ENCODE data around the gene SETD3. TPM values are rescaled to one million over a fixed set of nuclear protein-coding genes. Genes with fewer than 3 reads are reported as not detected.

Gene SETD3
- total and polyA plus RNA-seq, 8 donors: 24.1 to 119 (median 41.2) TPM

DNA sequence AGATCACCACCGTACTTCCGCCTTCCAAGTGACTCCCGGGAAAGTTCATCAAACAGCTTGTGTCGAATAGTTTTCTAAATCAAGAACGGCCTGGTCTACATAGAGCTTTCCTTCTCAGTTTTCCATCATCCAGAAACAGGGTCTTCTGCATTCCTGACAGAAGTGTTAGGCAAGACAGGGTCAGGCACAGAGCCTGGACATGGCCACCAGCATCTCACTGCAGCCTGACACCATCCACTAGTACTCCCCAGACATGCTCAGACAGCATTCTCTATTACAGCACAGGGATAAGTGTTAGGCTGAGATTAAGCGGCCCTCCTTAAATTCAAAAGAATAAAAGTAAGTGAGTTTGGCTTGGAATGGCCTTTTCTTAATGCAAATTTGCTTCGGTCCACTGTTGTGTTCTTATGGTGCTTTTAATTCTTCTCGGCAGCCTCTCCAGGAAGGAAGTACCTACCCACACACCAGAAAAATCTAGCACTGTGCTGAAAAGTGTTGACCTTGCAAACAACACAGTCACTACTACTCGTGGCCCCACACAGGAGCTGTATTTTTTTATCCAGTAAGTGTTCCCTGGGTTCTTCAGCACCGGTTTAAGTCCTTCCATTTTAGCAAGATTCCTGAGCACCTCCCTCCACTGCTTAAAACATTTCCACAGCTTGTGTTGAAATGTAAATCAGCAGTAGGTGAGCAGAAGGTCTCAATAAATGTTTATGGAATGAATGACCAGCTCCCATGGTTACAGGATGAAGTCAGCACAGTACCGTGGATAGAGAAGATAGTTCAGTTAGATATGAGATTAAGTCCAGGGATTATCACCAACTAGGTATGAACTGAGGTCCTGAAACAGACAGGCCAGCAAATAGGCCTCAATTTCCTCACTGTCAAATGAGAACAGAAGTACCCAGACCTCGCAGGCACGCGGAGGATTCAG lies 44.1 kb downstream of the SETD3 start:
- no peak overlapping the region for H3K27ac ChIP-seq
- TF ChIP-seq POLR2AphosphoS5 (IDR thresholded peaks at IDR 0.05): no peak
- WGBS, 5 donors: 76 to 80% (median 78%) methylated on average over 14 of the region's 14 CpGs

GRCh38 chr14:99435327-99435726 lies 45.3 kb downstream of the SETD3 start:
- no peak for DNase-seq

More for the DNA sequence above, 44.1 kb downstream of the SETD3 start:
- Histone ChIP-seq H3K4me3 (no peak overlapping the region), H3K9me3 (no peaks in the 10 kb centered on the region), H3K4me1 (peaks cover 0 to 32% (median 10%) of the 10 kb centered on the region in 4 donors), H3K36me3 (peaks cover 0 to 75% (median 66%) of the 10 kb centered on the region in 4 donors), H3K27me3 (no peaks in the 10 kb centered on the region)
- intact Hi-C loops (cut with DNase I; ENCODE audit: low total_unique reads): no loop called here
- peak in 1 of 2 donors; percentile 33 for DNase-seq

GRCh38 chr14:99432485-99432884 lies 48.2 kb downstream of the SETD3 start:
- DNase-seq: no peak
- peaks cover 0 to 50% (median 18%) of the 10 kb centered on the region in 4 donors for H3K4me1 ChIP-seq
- intact Hi-C loops (cut with DNase I; ENCODE audit: low total_unique reads): no loop called here
- H3K36me3 ChIP-seq: peaks cover 0 to 61% (median 56%) of the 10 kb centered on the region in 4 donors
- H3K27me3 ChIP-seq: no peaks in the 10 kb centered on the region
- no peak for TF ChIP-seq POLR2AphosphoS5 (IDR thresholded peaks at IDR 0.05)
- no peak for TF ChIP-seq EP300 (IDR thresholded peaks at IDR 0.05)
- no peak for TF ChIP-seq POLR2A (IDR thresholded peaks at IDR 0.05)
- TF ChIP-seq, protein P1, sequence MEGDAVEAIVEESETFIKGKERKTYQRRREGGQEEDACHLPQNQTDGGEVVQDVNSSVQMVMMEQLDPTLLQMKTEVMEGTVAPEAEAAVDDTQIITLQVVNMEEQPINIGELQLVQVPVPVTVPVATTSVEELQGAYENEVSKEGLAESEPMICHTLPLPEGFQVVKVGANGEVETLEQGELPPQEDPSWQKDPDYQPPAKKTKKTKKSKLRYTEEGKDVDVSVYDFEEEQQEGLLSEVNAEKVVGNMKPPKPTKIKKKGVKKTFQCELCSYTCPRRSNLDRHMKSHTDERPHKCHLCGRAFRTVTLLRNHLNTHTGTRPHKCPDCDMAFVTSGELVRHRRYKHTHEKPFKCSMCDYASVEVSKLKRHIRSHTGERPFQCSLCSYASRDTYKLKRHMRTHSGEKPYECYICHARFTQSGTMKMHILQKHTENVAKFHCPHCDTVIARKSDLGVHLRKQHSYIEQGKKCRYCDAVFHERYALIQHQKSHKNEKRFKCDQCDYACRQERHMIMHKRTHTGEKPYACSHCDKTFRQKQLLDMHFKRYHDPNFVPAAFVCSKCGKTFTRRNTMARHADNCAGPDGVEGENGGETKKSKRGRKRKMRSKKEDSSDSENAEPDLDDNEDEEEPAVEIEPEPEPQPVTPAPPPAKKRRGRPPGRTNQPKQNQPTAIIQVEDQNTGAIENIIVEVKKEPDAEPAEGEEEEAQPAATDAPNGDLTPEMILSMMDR (IDR thresholded peaks at IDR 0.05): no peak
- WGBS, 5 donors: 72 to 95% (median 82%) methylated on average over 1 of the region's 1 CpG
- no peak overlapping the region for H3K27ac ChIP-seq
- no peak overlapping the region for H3K4me3 ChIP-seq
- peaks cover 0 to 6% (median 0%) of the 10 kb centered on the region in 4 donors for H3K9me3 ChIP-seq

More at GRCh38 chr14:99435327-99435726, 45.3 kb downstream of the SETD3 start:
- no peaks in the 10 kb centered on the region for H3K27me3 ChIP-seq
- H3K36me3 ChIP-seq: peaks cover 0 to 63% (median 56%) of the 10 kb centered on the region in 4 donors
- H3K4me3 ChIP-seq: no peak overlapping the region
- no peaks in the 10 kb centered on the region for H3K9me3 ChIP-seq
- intact Hi-C loops (cut with DNase I; ENCODE audit: low total_unique reads): no loop called here
- TF ChIP-seq, protein P1 (IDR thresholded peaks at IDR 0.05): no peak
- no peak for TF ChIP-seq POLR2A (IDR thresholded peaks at IDR 0.05)
- H3K27ac ChIP-seq: no peak overlapping the region
- 40 to 63% (median 58%) methylated on average over 4 of the region's 4 CpGs for WGBS, 5 donors
- peaks cover 0 to 43% (median 15%) of the 10 kb centered on the region in 4 donors for H3K4me1 ChIP-seq

GRCh38 chr14:99431986-99432385 lies 48.7 kb downstream of the SETD3 start:
- H3K4me1 ChIP-seq: peaks cover 0 to 45% (median 17%) of the 10 kb centered on the region in 4 donors
- TF ChIP-seq POLR2A (IDR thresholded peaks at IDR 0.05): no peak
- no peak for TF ChIP-seq POLR2AphosphoS5 (IDR thresholded peaks at IDR 0.05)
- TF ChIP-seq, protein P1 (IDR thresholded peaks at IDR 0.05): no peak
- TF ChIP-seq EP300 (IDR thresholded peaks at IDR 0.05): no peak
- no peaks in the 10 kb centered on the region for H3K27me3 ChIP-seq
- peaks cover 0 to 61% (median 53%) of the 10 kb centered on the region in 4 donors for H3K36me3 ChIP-seq
- H3K27ac ChIP-seq: no peak overlapping the region
- DNase-seq: peak in 1 of 2 donors; percentile 30
- peaks cover 0 to 6% (median 0%) of the 10 kb centered on the region in 4 donors for H3K9me3 ChIP-seq
- H3K4me3 ChIP-seq: no peak overlapping the region
- intact Hi-C loops (cut with DNase I; ENCODE audit: low total_unique reads): no loop called here
- 39 to 51% (median 41%) methylated on average over 3 of the region's 3 CpGs for WGBS, 5 donors

All from stomach (tissue), 9 donors.